ENCODE measurements around the gene PTCD3. TPM values are rescaled to one million over a fixed set of nuclear protein-coding genes. Genes with fewer than 3 reads are reported as not detected.

The PTCD3 gene
- total RNA-seq, 5 donors from 2014 or later (not counting 1 experiment from before 2014, with no cell fraction given) = 145 to 153 (median 151) TPM

DNA sequence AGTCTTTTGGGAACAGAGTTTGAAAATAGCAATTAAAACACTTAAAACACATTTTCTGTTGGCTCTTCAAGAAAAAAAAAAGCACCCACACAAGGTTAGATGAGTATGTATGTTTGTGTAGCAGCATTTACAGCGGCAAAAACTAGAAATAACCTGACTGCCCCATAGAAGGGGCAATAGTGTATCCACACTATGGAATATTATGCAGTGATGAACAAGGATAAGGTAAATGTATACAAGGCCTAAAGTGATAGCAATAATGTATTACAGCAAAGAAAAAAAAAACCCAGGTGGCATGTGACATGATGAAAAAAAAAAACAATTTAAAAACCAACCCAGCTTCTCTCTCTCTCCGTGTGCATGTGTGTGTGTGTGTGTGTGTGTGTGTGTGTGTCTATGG lies 35.2 kb upstream of the PTCD3 start:
- CTCF ChIA-PET = interaction anchor here in 1 of 2 donors (0.7 kb wide), 1 partner anchor 25 kb away, joined by 3 read pairs; no protein-coding TSS in a partner anchor
- Histone ChIP-seq H3K4me3 (ENCODE audit: control insufficient read depth in 1 of 2, extremely low read depth in 1 of 2, low read length in 1 of 2) (no peak overlapping the region), H3K36me3 (ENCODE audit: control insufficient read depth in 2 of 2, extremely low read depth in 1 of 2, insufficient read depth in 1 of 2, low read length in 1 of 2) (peaks cover 17 to 70% of the 10 kb centered on the region in 2 donors), H3K27ac (ENCODE audit: low read length) (no peak overlapping the region), H3K27me3 (replicated peaks in 1 of 2; ENCODE audit: control insufficient read depth in 2 of 2, extremely low read depth in 1 of 2, insufficient read depth in 2 of 2, low read length in 1 of 2) (no peaks in the 10 kb centered on the region), H3K4me1 (ENCODE audit: control insufficient read depth in 1 of 2, extremely low read depth in 1 of 2, insufficient read depth in 2 of 2, low read length in 2 of 2) (peaks cover 6 to 15% of the 10 kb centered on the region in 2 experiments), H3K9me3 (no peaks in the 10 kb centered on the region)
- ATAC-seq (replicated peaks in 1 of 4) (no peak), DNase-seq (no peak)
- Mint-ChIP-seq H3K4me3 (no peak overlapping the region), H3K9me3 (no peaks in the 10 kb centered on the region), H3K4me1 (peaks cover 15 to 25% (median 17%) of the 10 kb centered on the region in 3 donors), H3K27me3 (no peaks in the 10 kb centered on the region), H3K36me3 (peaks cover 54% of the 10 kb centered on the region), H3K27ac (no peak overlapping the region)
- POLR2A ChIA-PET = no interaction called here
- no CpG with 5 or more reads among the region's 2 CpGs for WGBS (ENCODE audit: insufficient coverage)

DNA sequence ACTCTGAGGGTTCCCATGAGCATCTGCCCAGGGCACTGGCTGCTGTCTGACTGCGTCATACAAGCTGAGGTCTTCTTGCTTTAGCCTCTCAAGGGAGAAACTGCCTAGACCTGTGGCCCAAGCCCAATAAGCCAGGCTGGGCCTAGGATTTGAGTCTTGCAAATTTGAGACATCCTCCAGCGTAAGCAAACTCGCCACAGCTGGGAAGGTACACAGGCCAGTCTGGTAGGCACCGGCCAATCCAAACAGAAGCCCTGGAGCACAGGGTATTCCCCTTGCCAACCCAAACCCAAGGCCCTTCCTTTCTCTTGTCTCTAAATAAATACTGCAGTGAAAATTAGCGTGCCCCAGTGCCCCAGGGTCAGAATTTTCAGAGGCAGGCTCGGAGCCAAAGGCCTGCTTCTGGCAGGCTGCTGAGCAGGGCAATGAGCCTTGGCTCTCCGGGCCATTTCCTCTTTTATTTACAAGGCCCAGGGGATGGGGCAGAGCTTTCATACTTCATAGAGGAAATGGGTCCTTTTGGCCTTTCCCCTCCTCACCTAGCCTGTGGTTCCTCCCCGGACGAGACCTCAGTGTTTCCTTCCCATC lies 33.7 kb upstream of the PTCD3 start:
- no peaks in the 10 kb centered on the region for H3K9me3 Mint-ChIP-seq
- POLR2A ChIA-PET = interaction anchor here in 1 of 2 donors (0.7 kb wide), 1 partner anchor 42 kb away, joined by 4 read pairs; no protein-coding TSS in a partner anchor
- Histone ChIP-seq H3K4me1 (ENCODE audit: control insufficient read depth in 1 of 2, extremely low read depth in 1 of 2, insufficient read depth in 2 of 2, low read length in 2 of 2) (peaks cover 6 to 19% of the 10 kb centered on the region in 2 experiments), H3K4me3 (ENCODE audit: control insufficient read depth in 1 of 2, extremely low read depth in 1 of 2, low read length in 1 of 2) (no peak overlapping the region), H3K27ac (ENCODE audit: low read length) (no peak overlapping the region), H3K9me3 (no peaks in the 10 kb centered on the region), H3K27me3 (replicated peaks in 1 of 2; ENCODE audit: control insufficient read depth in 2 of 2, extremely low read depth in 1 of 2, insufficient read depth in 2 of 2, low read length in 1 of 2) (no peaks in the 10 kb centered on the region), H3K36me3 (ENCODE audit: control insufficient read depth in 2 of 2, extremely low read depth in 1 of 2, insufficient read depth in 1 of 2, low read length in 1 of 2) (peaks cover 17 to 74% of the 10 kb centered on the region in 2 donors)
- peaks cover 16 to 27% (median 21%) of the 10 kb centered on the region in 3 donors for H3K4me1 Mint-ChIP-seq
- WGBS (ENCODE audit: insufficient coverage) = 79% methylated on average over 7 of the region's 9 CpGs
- H3K4me3 Mint-ChIP-seq = no peak overlapping the region
- no peaks in the 10 kb centered on the region for H3K27me3 Mint-ChIP-seq
- CTCF ChIA-PET = interaction anchor here (0.7 kb wide), 2 partner anchors 236 to 268 kb away, joined by 7 to 8 read pairs; no protein-coding TSS in a partner anchor
- ATAC-seq (replicated peaks in 1 of 4) (no peak), DNase-seq (no peak)
- peak overlapping the region; percentile 65 to 68 for H3K27ac Mint-ChIP-seq
- H3K36me3 Mint-ChIP-seq = peaks cover 53% of the 10 kb centered on the region

GRCh38 chr2:86073225-86073624 lies 32.8 kb upstream of the PTCD3 start:
- peak overlapping the region in 1 of 2 donors; percentile 23 for H3K27ac Mint-ChIP-seq
- Histone ChIP-seq H3K27ac (ENCODE audit: low read length) (no peak overlapping the region), H3K4me1 (ENCODE audit: control insufficient read depth in 1 of 2, extremely low read depth in 1 of 2, insufficient read depth in 2 of 2, low read length in 2 of 2) (peaks cover 3 to 18% of the 10 kb centered on the region in 2 experiments), H3K4me3 (ENCODE audit: control insufficient read depth in 1 of 2, extremely low read depth in 1 of 2, low read length in 1 of 2) (no peak overlapping the region), H3K36me3 (ENCODE audit: control insufficient read depth in 2 of 2, extremely low read depth in 1 of 2, insufficient read depth in 1 of 2, low read length in 1 of 2) (peaks cover 17 to 80% of the 10 kb centered on the region in 2 donors), H3K9me3 (no peaks in the 10 kb centered on the region), H3K27me3 (replicated peaks in 1 of 2; ENCODE audit: control insufficient read depth in 2 of 2, extremely low read depth in 1 of 2, insufficient read depth in 2 of 2, low read length in 1 of 2) (no peaks in the 10 kb centered on the region)
- no peaks in the 10 kb centered on the region for H3K27me3 Mint-ChIP-seq
- H3K4me1 Mint-ChIP-seq = peaks cover 7 to 23% (median 22%) of the 10 kb centered on the region in 3 donors
- CTCF ChIA-PET = interaction anchor here (0.7 kb wide), 2 partner anchors 237 to 269 kb away, joined by 7 to 8 read pairs; no protein-coding TSS in a partner anchor
- H3K36me3 Mint-ChIP-seq = peaks cover 54% of the 10 kb centered on the region
- POLR2A ChIA-PET = interaction anchor here in 1 of 2 donors (0.7 kb wide), 1 partner anchor 43 kb away, joined by 4 read pairs; no protein-coding TSS in a partner anchor
- 100% methylated on average over 1 of the region's 1 CpG for WGBS (ENCODE audit: insufficient coverage)
- ATAC-seq (replicated peaks in 1 of 4) = no peak
- no peak for DNase-seq
- H3K9me3 Mint-ChIP-seq = no peaks in the 10 kb centered on the region
- H3K4me3 Mint-ChIP-seq = no peak overlapping the region

GRCh38 chr2:86074256-86074655 lies 31.8 kb upstream of the PTCD3 start:
- Mint-ChIP-seq H3K9me3 (no peaks in the 10 kb centered on the region), H3K27me3 (no peaks in the 10 kb centered on the region), H3K4me1 (peaks cover 8 to 22% (median 21%) of the 10 kb centered on the region in 3 donors), H3K36me3 (peaks cover 57% of the 10 kb centered on the region), H3K4me3 (no peak overlapping the region), H3K27ac (peak overlapping the region in 1 of 2 donors; percentile 34)
- peaks cover 14 to 73% of the 10 kb centered on the region in 2 donors for H3K36me3 ChIP-seq (ENCODE audit: control insufficient read depth in 2 of 2, extremely low read depth in 1 of 2, insufficient read depth in 1 of 2, low read length in 1 of 2)
- DNase-seq (no peak), ATAC-seq (replicated peaks in 1 of 4) (no peak)
- ChIA-PET CTCF (no interaction called here), POLR2A (no interaction called here)
- H3K27ac ChIP-seq (ENCODE audit: low read length) = no peak overlapping the region
- no peaks in the 10 kb centered on the region for H3K27me3 ChIP-seq (replicated peaks in 1 of 2; ENCODE audit: control insufficient read depth in 2 of 2, extremely low read depth in 1 of 2, insufficient read depth in 2 of 2, low read length in 1 of 2)
- peaks cover 0 to 14% of the 10 kb centered on the region in 2 experiments for H3K4me1 ChIP-seq (ENCODE audit: control insufficient read depth in 1 of 2, extremely low read depth in 1 of 2, insufficient read depth in 2 of 2, low read length in 2 of 2)
- no peak overlapping the region for H3K4me3 ChIP-seq (ENCODE audit: control insufficient read depth in 1 of 2, extremely low read depth in 1 of 2, low read length in 1 of 2)
- WGBS (ENCODE audit: insufficient coverage) = 90% methylated on average over 2 of the region's 3 CpGs
- H3K9me3 ChIP-seq = no peaks in the 10 kb centered on the region

DNA sequence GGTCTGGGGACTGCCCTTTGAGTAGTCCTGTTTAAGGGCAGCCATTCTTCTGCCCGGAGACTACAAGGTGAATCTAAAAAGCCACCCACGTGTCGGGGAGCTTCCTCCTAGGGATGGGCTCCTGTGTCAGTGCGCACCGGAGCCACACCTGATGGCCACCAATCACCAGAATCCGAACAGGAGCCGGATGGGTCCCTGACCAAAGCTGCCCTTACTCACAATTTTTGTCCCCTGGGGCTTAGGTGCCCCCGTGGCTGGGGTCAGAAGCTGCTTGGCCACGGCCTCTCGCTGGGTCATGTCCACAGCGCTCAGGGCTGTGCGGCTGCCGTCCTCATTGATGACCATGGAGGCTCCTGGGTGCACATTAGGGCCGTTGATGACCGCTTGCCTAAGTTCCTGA lies 31.2 kb upstream of the PTCD3 start:
- Histone ChIP-seq H3K4me3 (ENCODE audit: control insufficient read depth in 1 of 2, extremely low read depth in 1 of 2, low read length in 1 of 2) (no peak overlapping the region), H3K27me3 (replicated peaks in 1 of 2; ENCODE audit: control insufficient read depth in 2 of 2, extremely low read depth in 1 of 2, insufficient read depth in 2 of 2, low read length in 1 of 2) (no peaks in the 10 kb centered on the region), H3K9me3 (no peaks in the 10 kb centered on the region), H3K27ac (ENCODE audit: low read length) (no peak overlapping the region), H3K36me3 (ENCODE audit: control insufficient read depth in 2 of 2, extremely low read depth in 1 of 2, insufficient read depth in 1 of 2, low read length in 1 of 2) (peaks cover 9 to 67% of the 10 kb centered on the region in 2 donors), H3K4me1 (ENCODE audit: control insufficient read depth in 1 of 2, extremely low read depth in 1 of 2, insufficient read depth in 2 of 2, low read length in 2 of 2) (peaks cover 0 to 19% of the 10 kb centered on the region in 2 experiments)
- Mint-ChIP-seq H3K4me1 (peaks cover 13 to 26% (median 26%) of the 10 kb centered on the region in 3 donors), H3K27me3 (no peaks in the 10 kb centered on the region), H3K27ac (no peak overlapping the region), H3K9me3 (no peaks in the 10 kb centered on the region), H3K4me3 (no peak overlapping the region), H3K36me3 (peaks cover 52% of the 10 kb centered on the region)
- ChIA-PET POLR2A (no interaction called here), CTCF (interaction anchor here in 1 of 2 donors (6.5 kb wide), 1 partner anchor 247 kb away, joined by 154 read pairs; no protein-coding TSS in a partner anchor)
- DNase-seq (no peak), ATAC-seq (replicated peaks in 1 of 4) (no peak)
- WGBS (ENCODE audit: insufficient coverage) = 97% methylated on average over 13 of the region's 15 CpGs

GRCh38 chr2:86075886-86076285 lies 30.1 kb upstream of the PTCD3 start:
- no peak overlapping the region for H3K27ac Mint-ChIP-seq
- Histone ChIP-seq H3K4me3 (ENCODE audit: control insufficient read depth in 1 of 2, extremely low read depth in 1 of 2, low read length in 1 of 2) (no peak overlapping the region), H3K4me1 (ENCODE audit: control insufficient read depth in 1 of 2, extremely low read depth in 1 of 2, insufficient read depth in 2 of 2, low read length in 2 of 2) (peaks cover 0 to 30% of the 10 kb centered on the region in 2 experiments), H3K36me3 (ENCODE audit: control insufficient read depth in 2 of 2, extremely low read depth in 1 of 2, insufficient read depth in 1 of 2, low read length in 1 of 2) (peaks cover 7 to 60% of the 10 kb centered on the region in 2 donors), H3K9me3 (no peaks in the 10 kb centered on the region), H3K27ac (ENCODE audit: low read length) (no peak overlapping the region), H3K27me3 (replicated peaks in 1 of 2; ENCODE audit: control insufficient read depth in 2 of 2, extremely low read depth in 1 of 2, insufficient read depth in 2 of 2, low read length in 1 of 2) (no peaks in the 10 kb centered on the region)
- peaks cover 42% of the 10 kb centered on the region for H3K36me3 Mint-ChIP-seq
- peaks cover 24 to 37% (median 37%) of the 10 kb centered on the region in 3 donors for H3K4me1 Mint-ChIP-seq
- H3K9me3 Mint-ChIP-seq = no peaks in the 10 kb centered on the region
- WGBS (ENCODE audit: insufficient coverage) = 98% methylated on average over 3 of the region's 5 CpGs
- ChIA-PET POLR2A (no interaction called here), CTCF (interaction anchor here (0.9 to 6.5 kb wide), 2 partner anchors 248 kb away, joined by 3 to 154 read pairs; no protein-coding TSS in a partner anchor)
- DNase-seq = no peak
- no peak overlapping the region for H3K4me3 Mint-ChIP-seq
- H3K27me3 Mint-ChIP-seq = no peaks in the 10 kb centered on the region
- no peak for ATAC-seq (replicated peaks in 1 of 4)

All from T-cell (primary cell).